G401 (cell line): ENCODE measurements around the gene MRPL16. TPM values are rescaled to one million over a fixed set of nuclear protein-coding genes. Genes with fewer than 3 reads are reported as not detected.

Experiments used
- DNase-seq: peaks from one replicate; pipeline ENCODE4 v3.0.0-alpha.2; 2015; ENCODE audit warnings: low spot score
- in situ Hi-C: cut with HindIII; loops from 2 replicates; pipeline ENCODE4 v1.10.0; 2016; ENCODE audit warnings: low sequenced_read_pairs, mixed read lengths
- total RNA-seq: library from RNA; depleted of rRNA; stranded (reverse); fragments of >200 nt; shearing (Covaris generic); gene quantifications from 2 replicates; pipeline ENCODE4 v1.2.3, GENCODE V29; 2014

MRPL16 gene
- total RNA-seq, 1 experiment from 2014 or later = 103 TPM

- in situ Hi-C loops = no loop called here
- DNase-seq = no peak
Observed at GRCh38 chr11:59778122-59778521, 32.5 kb downstream of the MRPL16 start.

- DNase-seq = no peak
- in situ Hi-C loops = no loop called here
Observed at GRCh38 chr11:59777104-59777503, 33.5 kb downstream of the MRPL16 start.

- DNase-seq = no peak
- in situ Hi-C loops = no loop called here
Observed at GRCh38 chr11:59776210-59777066, 34.1 kb downstream of the MRPL16 start.

DNA sequence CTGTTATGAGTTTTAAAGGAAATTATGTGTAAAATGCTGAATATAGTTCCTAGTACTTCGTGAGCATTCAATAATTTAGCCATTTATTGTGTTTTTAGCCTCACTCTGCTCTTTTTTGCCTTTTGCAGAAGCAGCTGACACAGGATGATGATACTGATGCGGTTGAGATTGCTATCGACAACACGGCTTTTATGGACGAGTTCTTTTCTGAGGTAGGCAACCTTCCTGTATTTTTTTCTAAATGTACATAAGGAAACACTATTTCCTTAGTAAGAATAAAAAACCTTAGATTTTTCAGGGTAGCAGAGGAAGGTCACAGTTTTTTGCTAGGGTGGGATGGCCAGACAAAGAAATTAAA is 37.5 kb downstream of the MRPL16 start:
- no peak for DNase-seq
- in situ Hi-C loops = no loop called here

- in situ Hi-C loops = no loop called here
- DNase-seq = no peak
Observed at GRCh38 chr11:59771605-59772004, 39.0 kb downstream of the MRPL16 start.

DNA sequence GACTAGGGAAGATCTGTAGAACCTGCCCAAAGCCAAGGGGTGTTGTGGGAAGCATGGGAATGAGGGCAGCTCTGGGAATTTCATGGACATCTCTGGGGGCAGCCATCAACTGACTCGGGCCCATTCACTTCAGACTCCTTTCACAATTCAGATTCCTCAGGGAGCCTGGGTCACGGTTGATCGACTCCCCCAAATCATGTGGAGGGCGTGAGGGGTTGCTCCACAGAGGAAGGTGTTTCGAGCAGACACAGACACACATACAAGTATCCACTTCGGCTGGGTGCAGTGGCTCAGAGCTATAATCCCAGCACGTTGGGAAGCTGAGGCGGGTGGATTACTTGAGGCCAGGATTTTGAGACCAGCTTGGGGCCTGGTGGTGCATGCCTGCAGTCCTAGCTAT is 39.7 kb downstream of the MRPL16 start:
- in situ Hi-C loops = no loop called here
- no peak for DNase-seq

- in situ Hi-C loops = no loop called here
- DNase-seq = no peak
Observed at GRCh38 chr11:59770319-59770718, 40.3 kb downstream of the MRPL16 start.

GRCh38 chr11:59769828-59770227 is 40.8 kb downstream of the MRPL16 start:
- no peak for DNase-seq
- in situ Hi-C loops = no loop called here

DNA sequence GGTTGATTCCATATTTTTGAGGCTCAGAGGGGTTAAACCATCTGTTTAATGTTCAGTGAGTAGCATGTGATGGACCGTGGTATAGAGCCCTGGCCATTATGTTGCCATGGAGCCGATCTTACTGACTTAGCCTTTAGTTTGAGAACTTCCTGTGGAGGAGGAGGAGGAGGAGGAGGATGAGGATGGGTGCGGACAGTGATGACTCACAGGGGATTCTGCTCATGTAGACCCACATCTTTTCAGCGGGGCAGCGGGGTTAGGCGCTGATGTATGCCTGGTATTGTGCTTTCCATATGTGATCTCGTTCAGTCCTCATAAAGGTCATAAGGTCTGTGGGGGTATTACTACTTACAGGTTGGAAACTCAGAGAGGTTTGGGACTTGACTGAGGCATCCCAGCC is 41.5 kb downstream of the MRPL16 start:
- in situ Hi-C loops = no loop called here
- DNase-seq = no peak

- in situ Hi-C loops = no loop called here
- DNase-seq = no peak
Observed at GRCh38 chr11:59767225-59767611, 43.4 kb downstream of the MRPL16 start.

DNA sequence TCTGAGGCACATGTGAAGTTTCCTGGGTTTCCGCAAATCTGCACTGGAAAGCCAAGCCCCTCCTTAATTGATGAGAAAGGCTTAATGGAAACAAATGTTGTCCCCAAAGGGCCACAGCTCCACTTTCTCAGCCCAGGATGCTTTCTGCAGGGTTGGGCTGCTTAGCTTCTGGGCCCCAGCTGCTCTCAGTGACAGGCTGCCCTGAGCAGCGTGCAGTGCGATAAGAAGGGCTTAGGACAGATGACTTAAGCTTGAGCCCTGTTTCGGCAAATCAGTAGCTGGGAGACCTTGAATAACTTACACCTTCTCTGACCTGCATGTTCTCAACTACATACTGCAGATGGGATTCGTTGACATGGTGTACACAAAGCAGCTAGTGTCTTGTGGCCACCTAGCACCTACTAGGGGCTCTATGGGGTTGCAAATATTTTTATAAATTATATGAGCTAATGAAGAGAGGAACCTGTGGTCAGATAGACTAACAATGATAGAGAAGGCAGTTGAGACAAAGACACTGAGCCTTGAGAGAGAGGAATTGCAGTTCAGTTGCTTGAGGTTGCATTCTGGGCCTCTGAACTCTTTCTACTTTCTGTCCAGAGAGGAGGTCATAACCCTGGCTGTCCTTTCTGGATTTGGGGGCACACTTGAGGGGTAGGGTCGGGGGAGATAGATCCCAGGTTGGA is 43.9 kb downstream of the MRPL16 start:
- in situ Hi-C loops = no loop called here
- no peak for DNase-seq

- no peak for DNase-seq
- in situ Hi-C loops = no loop called here
Observed at GRCh38 chr11:59765068-59765735, 45.4 kb downstream of the MRPL16 start.

DNA sequence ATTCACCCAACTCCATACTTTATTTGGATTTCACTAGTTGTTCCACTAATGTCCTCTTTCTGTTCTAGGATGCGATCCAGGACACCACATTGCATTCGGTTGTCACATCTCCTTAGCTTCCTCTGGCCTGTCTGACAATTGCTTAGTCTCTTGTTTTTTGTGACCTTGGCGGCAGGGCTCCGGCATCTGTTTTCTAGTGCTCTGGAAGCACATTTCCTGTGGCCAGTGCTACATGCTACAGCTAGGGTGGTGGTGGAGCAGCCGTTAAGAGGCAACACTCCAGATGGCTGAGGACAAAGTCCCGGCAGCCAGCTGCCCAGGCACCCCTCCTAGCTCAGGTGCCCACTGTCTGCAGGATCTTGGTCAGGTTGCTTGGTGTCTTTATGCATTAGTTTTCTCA is 48.6 kb downstream of the MRPL16 start:
- no peak for DNase-seq
- in situ Hi-C loops = no loop called here

DNA sequence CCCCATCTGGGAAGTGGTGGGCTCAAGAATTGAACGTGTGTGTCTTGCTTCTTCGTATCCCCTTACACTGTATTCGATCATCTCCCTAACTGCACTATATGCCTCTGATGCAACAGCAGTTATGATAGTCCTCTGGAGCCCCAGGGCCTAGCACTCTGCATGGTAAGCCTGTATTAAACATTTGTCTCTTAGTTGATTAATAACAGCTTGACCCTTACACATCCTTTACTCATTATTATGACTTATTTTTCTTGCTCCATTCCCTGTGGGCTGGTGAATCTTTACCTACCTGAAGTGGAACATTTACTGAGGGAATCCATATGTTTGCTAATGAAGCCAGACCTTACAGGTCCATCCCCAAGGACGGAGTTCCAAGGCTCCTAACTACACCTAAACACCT is 49.8 kb downstream of the MRPL16 start:
- DNase-seq = no peak
- in situ Hi-C loops = no loop called here

- no peak for DNase-seq
- in situ Hi-C loops = no loop called here
Observed at GRCh38 chr11:59759900-59760299, 50.7 kb downstream of the MRPL16 start.

DNA sequence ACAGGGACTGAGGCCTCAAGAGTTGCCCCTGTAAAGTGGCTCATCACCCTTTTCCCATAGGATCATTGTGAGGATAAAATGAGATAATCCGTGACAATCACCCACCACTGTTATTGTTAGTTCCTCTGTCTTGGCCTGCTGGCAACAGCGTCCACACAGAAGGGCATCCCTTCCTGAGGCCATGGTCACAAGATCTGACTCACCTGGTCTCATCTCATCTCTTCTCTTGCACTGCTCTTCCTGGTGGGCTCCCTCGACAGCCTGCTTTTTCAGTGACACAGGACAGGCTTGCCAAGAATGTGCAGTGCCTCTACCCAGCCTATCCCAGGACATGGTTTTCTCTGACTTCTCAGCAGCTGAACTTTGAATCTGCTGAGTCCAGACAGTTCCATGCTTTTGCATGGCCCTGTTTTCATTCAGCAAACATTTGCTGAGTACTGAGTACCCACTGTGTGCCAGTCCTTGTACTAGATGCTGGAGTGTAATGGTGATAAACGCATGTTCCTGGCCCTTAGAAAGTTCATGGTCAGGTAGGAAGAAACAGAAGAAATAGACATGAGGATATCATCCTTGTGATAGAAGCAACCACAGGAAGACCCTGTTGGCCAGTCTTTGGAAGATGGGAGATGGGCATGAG is 52.1 kb downstream of the MRPL16 start:
- no peak for DNase-seq
- in situ Hi-C loops = no loop called here

DNA sequence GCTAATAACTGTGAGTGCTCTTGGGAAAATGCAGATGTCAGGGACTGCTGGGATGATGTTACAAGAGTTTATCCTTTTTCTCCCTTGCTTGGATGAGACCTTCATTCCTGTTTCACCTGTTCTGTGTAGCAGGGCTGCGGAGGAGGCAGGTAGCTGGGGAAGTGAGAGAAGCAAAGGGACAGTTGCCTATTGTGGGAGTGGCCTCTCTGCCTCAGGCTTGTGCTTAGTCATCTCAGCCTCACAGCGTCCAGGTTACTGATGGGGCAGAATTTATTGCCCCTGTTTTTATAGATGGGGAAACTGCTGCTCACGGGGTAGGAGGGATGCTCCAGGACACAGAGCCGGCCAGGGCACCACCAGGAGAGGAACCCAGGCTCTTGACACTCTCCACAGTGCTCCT is 53.7 kb downstream of the MRPL16 start:
- in situ Hi-C loops = no loop called here
- DNase-seq = peak; percentile 25

- DNase-seq = peak; percentile 19
- in situ Hi-C loops = no loop called here
Observed at GRCh38 chr11:59756558-59756840, 54.1 kb downstream of the MRPL16 start.
